DND-41 (cell line): ENCODE results near the gene PRG3.

ENCODE experiments used
- CTCF ChIP-seq: IDR thresholded peaks from 2 replicates; pipeline ENCODE4 v1.5.1; 2012; ENCODE audit warnings: borderline replicate concordance, low read length, moderate library complexity, mild to moderate bottlenecking; ENCODE audit not compliant: poor library complexity, severe bottlenecking; ENCODE audit errors: extremely low read depth
- EZH2 ChIP-seq: IDR thresholded peaks from 3 replicates; pipeline ENCODE4 v1.6.1; 2012; ENCODE audit warnings: borderline replicate concordance, low read depth, mild to moderate bottlenecking, moderate library complexity, low read length, inconsistent platforms; ENCODE audit not compliant: severe bottlenecking

- TF ChIP-seq CTCF, result no peak
- TF ChIP-seq EZH2, result no peak
Measured at GRCh38 chr11:57335023-57335342, 46.0 kb downstream of the PRG3 start.
